Activated T-cell treated with anti-CD3 and anti-CD28 coated beads, Interleukin-2, amount 50 U/mL, for 48 hours (primary cell): ENCODE results near the gene SMIM10L1.

Experiments
- DNase-seq, 2 experiments: peaks; one replicate each; pipeline ENCODE4 v3.0.0-alpha.2; 2020

SMIM10L1 gene

DNA sequence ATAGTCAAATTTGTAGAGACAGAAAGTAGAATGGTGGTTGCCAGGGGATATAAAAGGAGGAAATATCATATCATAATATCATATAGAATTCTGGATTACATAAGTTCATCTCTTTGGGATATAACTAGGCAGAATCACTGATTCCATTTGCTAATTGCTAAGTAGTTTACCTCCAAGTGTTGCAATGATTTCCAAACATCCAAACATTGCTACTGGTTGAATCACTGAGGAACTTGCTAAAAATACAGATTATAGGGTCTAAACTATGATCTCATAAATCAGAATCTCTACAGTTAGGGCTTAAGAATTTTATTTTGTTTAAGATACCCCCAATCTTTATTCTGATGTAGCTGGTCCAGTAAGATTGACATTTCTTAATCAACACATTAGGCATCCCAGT lies 31.8 kb downstream of the SMIM10L1 start:
- DNase-seq, result no peak

DNA sequence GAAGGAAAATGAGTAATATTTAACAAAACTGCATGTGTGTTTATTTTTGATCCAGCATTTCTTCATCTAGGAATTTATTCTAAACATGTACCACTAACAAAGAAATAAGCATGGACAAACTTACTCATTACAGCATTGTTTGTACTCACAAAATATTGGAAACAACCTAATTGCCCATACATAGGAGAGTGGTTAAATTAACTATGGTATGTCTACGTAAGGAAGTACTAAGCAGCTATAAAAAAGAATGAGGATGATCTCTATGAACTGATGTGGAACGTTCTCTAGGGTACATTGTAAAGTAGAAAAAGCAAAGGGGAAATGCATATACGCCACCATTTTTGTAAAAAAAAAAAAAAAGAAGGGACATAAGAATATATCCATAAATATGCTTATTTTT lies 33.2 kb downstream of the SMIM10L1 start:
- DNase-seq, result no peak

DNA sequence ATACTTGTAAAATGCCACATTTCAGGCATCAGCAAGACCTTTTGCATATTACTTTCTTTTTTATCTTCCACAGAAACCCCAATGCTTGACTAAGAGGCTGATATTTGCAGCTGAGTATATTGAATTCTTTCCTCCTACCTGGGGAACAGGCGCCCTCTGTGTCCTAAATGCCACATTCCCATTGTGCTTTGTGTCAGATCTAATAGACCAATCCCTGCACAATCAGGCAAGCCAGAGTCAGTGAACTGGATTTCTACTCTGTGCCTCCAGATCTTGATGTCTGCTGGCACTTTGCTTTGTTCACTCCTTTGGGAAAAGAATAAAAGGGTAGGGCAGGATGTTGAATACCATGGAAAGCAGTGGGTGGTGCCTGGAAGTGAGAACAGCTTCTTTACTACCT lies 38.1 kb downstream of the SMIM10L1 start:
- DNase-seq, result no peak
